Activated naive CD8-positive, alpha-beta T cell treated with anti-CD3 and anti-CD28 coated beads, Interleukin-2, amount 50 U/mL, for 24 hours (primary cell): ENCODE data around the gene CAMTA1.
"Not testable (repeated sequence)": the region's sequence is repeated elsewhere in the genome, so short reads cannot be mapped to it uniquely, and the experiment has no call there.

Experiments
- ATAC-seq: fragments of 150-1000 bp; cut with Tn5 transposase; one replicate; pipeline ENCODE4 v1.10.0; 2021
- DNase-seq: peaks from one replicate; pipeline ENCODE4 v3.0.0; 2021
- H3K27ac Mint-ChIP-seq: one replicate; pipeline ENCODE4 v1.8.0; 2021; ENCODE audit warnings: mild to moderate bottlenecking, mixed read lengths
- H3K27me3 Mint-ChIP-seq: one replicate; pipeline ENCODE4 v1.8.0; 2021; ENCODE audit warnings: mixed read lengths
- H3K36me3 Mint-ChIP-seq: one replicate; pipeline ENCODE4 v1.8.0; 2021; ENCODE audit warnings: low read depth, mixed read lengths
- H3K4me1 Mint-ChIP-seq: one replicate; pipeline ENCODE4 v1.8.0; 2021; ENCODE audit warnings: mixed read lengths
- H3K4me3 Mint-ChIP-seq: one replicate; pipeline ENCODE4 v1.8.0; 2021; ENCODE audit warnings: mild to moderate bottlenecking, moderate library complexity, mixed read lengths
- H3K9me3 Mint-ChIP-seq: one replicate; pipeline ENCODE4 v1.8.0; 2021; ENCODE audit warnings: mixed read lengths

The CAMTA1 gene

DNA sequence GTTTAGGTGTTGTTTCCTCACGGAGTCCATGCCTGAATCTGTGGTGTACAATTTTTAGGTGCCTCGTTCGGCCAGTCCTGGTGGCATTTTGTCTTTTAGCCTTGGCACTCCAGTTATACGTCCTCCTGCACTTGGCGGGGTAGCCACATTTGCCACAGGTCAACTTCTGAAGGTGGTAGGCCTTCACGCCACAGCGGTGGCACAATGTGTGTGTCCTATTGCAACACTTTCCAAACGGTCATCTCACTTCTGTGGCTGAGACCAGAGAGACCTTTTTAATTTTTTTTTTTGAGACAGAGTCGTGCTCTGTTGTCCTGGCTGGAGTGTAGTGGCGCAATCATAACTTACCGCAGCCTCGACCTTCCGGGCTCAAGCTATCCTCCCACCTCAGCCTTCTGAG, 49.1 kb downstream of the CAMTA1 start:
- H3K36me3 Mint-ChIP-seq, result peaks cover 10% of the 10 kb centered on the region
- no peak for ATAC-seq
- no peaks in the 10 kb centered on the region for H3K27me3 Mint-ChIP-seq
- no peaks in the 10 kb centered on the region for H3K9me3 Mint-ChIP-seq
- no peak for DNase-seq
- H3K4me1 Mint-ChIP-seq, result peaks cover 3% of the 10 kb centered on the region
- H3K4me3 Mint-ChIP-seq, result no peak overlapping the region
- no peak overlapping the region for H3K27ac Mint-ChIP-seq

DNA sequence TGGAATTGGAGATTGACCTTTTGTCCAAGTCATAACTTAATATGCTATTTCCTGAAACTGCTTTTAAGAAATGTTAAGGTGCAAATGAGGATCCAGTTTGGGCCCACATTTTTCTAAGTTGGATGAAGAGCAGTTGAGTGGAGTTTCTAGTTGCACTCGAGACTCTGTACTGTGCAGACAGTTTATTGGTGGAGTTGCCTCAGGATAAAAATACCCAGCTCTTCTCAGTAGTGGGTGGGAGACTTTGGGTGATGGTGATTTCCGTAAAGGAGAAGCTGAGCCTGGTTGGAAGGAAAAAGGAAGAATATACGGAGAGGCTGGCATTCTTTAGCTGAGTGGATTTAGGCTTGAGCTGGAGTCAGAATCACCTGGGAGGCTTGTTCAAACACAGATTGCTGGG, 49.9 kb downstream of the CAMTA1 start:
- H3K27me3 Mint-ChIP-seq, result no peaks in the 10 kb centered on the region
- H3K27ac Mint-ChIP-seq, result no peak overlapping the region
- no peak for ATAC-seq

GRCh38 chr1:6842301-6842700, 57.0 kb downstream of the CAMTA1 start:
- Mint-ChIP-seq H3K27me3 (no peaks in the 10 kb centered on the region), H3K9me3 (no peaks in the 10 kb centered on the region), H3K36me3 (peaks cover 50% of the 10 kb centered on the region), H3K4me1 (no peaks in the 10 kb centered on the region), H3K27ac (no peak overlapping the region), H3K4me3 (no peak overlapping the region)
- no peak for ATAC-seq
- no peak for DNase-seq

More for the DNA sequence above, 49.9 kb downstream of the CAMTA1 start:
- no peak for DNase-seq
- no peak overlapping the region for H3K4me3 Mint-ChIP-seq
- peaks cover 12% of the 10 kb centered on the region for H3K36me3 Mint-ChIP-seq
- no peaks in the 10 kb centered on the region for H3K9me3 Mint-ChIP-seq
- peaks cover 3% of the 10 kb centered on the region for H3K4me1 Mint-ChIP-seq

GRCh38 chr1:6845786-6846185, 60.5 kb downstream of the CAMTA1 start:
- not testable (repeated sequence) for DNase-seq, ATAC-seq, H3K9me3 Mint-ChIP-seq, H3K27ac Mint-ChIP-seq, H3K4me1 Mint-ChIP-seq, H3K4me3 Mint-ChIP-seq, H3K27me3 Mint-ChIP-seq
- peaks cover 51% of the 10 kb centered on the region for H3K36me3 Mint-ChIP-seq

- ATAC-seq (no peak), DNase-seq (no peak)
- Mint-ChIP-seq H3K9me3 (peaks cover 9% of the 10 kb centered on the region), H3K36me3 (peaks cover 61% of the 10 kb centered on the region), H3K4me3 (no peak overlapping the region), H3K27me3 (no peaks in the 10 kb centered on the region), H3K4me1 (no peaks in the 10 kb centered on the region), H3K27ac (no peak overlapping the region)
These were observed 63.6 kb downstream of the CAMTA1 start for GRCh38 chr1:6848816-6849215.

GRCh38 chr1:6850537-6850936, 65.3 kb downstream of the CAMTA1 start:
- peaks cover 56% of the 10 kb centered on the region for H3K36me3 Mint-ChIP-seq

GRCh38 chr1:6852136-6852890, 67.1 kb downstream of the CAMTA1 start:
- Mint-ChIP-seq H3K27ac (no peak overlapping the region), H3K9me3 (peaks cover 9% of the 10 kb centered on the region), H3K4me3 (no peak overlapping the region), H3K4me1 (no peaks in the 10 kb centered on the region), H3K36me3 (peaks cover 51% of the 10 kb centered on the region), H3K27me3 (no peaks in the 10 kb centered on the region)
- ATAC-seq (no peak), DNase-seq (no peak)

More at GRCh38 chr1:6850537-6850936, 65.3 kb downstream of the CAMTA1 start:
- Mint-ChIP-seq H3K4me3 (no peak overlapping the region), H3K27me3 (no peaks in the 10 kb centered on the region), H3K4me1 (no peaks in the 10 kb centered on the region), H3K27ac (no peak overlapping the region), H3K9me3 (peaks cover 9% of the 10 kb centered on the region)
- ATAC-seq, result no peak
- no peak for DNase-seq

- no peak overlapping the region for H3K27ac Mint-ChIP-seq
- H3K4me3 Mint-ChIP-seq, result no peak overlapping the region
- H3K4me1 Mint-ChIP-seq, result no peaks in the 10 kb centered on the region
- DNase-seq (no peak), ATAC-seq (no peak)
- H3K36me3 Mint-ChIP-seq, result peaks cover 44% of the 10 kb centered on the region
- peaks cover 9% of the 10 kb centered on the region for H3K9me3 Mint-ChIP-seq
- H3K27me3 Mint-ChIP-seq, result no peaks in the 10 kb centered on the region
These were observed 68.9 kb downstream of the CAMTA1 start for GRCh38 chr1:6854166-6854565.

GRCh38 chr1:6857831-6858230, 72.6 kb downstream of the CAMTA1 start:
- DNase-seq (no peak), ATAC-seq (no peak)
- peaks cover 28% of the 10 kb centered on the region for H3K36me3 Mint-ChIP-seq
- no peaks in the 10 kb centered on the region for H3K27me3 Mint-ChIP-seq
- H3K9me3 Mint-ChIP-seq, result peaks cover 3% of the 10 kb centered on the region
- H3K4me1 Mint-ChIP-seq, result peaks cover 12% of the 10 kb centered on the region
- H3K27ac Mint-ChIP-seq, result no peak overlapping the region
- H3K4me3 Mint-ChIP-seq, result no peak overlapping the region

DNA sequence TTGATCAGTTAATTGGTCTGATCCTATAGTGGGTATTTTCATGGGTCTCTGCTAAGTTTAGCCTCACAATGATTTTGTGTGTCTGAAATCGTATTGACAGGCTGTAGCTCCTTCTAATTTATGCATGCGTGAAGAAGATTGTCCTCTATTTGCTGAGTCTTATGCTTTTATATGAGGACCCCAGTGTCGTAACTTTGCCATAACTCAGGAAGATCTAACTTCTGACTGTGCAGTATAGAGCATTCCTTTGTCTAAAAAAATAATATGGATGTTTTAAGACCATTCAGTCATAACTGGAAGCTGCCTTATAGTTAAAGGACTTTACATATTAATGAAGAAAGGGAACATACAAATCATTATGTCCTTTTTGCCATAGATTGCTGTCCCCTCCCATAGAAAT, 73.3 kb downstream of the CAMTA1 start:
- no peaks in the 10 kb centered on the region for H3K27me3 Mint-ChIP-seq
- no peaks in the 10 kb centered on the region for H3K9me3 Mint-ChIP-seq
- H3K4me1 Mint-ChIP-seq, result peaks cover 12% of the 10 kb centered on the region
- H3K4me3 Mint-ChIP-seq, result no peak overlapping the region
- H3K27ac Mint-ChIP-seq, result no peak overlapping the region
- no peak for DNase-seq
- ATAC-seq, result no peak
- H3K36me3 Mint-ChIP-seq, result peaks cover 20% of the 10 kb centered on the region

DNA sequence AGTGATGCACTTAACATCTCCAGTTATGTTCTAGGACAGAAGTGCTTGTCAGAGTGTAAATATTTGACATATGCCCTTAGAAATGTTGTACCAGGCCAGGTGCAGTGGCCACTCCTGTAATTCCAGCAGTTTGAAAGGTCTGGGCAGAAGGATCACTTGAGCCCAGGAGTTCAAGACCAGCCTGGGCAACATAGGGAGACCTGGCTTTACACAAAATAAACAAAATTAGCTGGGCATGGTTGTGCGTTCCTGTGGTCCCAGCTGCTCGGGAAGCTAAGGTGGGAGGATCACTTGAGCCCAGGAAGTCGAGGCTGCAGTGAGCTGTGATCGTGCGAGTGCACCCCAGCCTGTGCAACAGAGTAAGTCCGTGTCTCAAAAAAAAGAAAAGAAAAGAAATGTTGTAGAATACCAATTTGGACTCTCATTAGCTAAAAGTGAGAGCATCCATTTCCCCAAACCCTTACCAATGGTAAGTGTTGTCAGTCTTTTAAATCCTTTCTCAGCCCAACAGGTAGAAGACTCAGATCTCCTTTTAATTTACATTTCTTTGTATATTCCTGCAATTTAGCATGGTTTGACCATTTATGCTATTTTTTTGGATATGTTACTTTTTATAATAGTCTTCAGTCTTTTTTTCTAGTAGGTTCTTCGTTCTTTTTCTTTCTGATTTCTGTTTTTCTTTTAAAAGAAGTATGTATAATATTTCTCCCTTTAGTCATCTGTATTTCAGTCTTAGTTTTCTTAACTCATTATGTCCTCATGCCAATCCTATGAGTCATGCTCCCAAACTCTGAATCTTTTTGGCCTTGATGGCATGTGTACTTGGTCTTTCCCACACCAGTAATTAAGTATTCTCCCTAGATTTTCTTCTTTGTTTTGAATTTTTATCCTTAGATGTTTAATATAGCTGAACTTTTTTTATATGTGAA, 74.4 kb downstream of the CAMTA1 start:
- DNase-seq, result no peak
- no peaks in the 10 kb centered on the region for H3K9me3 Mint-ChIP-seq
- no peak overlapping the region for H3K27ac Mint-ChIP-seq
- ATAC-seq, result no peak
- H3K36me3 Mint-ChIP-seq, result peaks cover 21% of the 10 kb centered on the region
- H3K4me1 Mint-ChIP-seq, result peaks cover 12% of the 10 kb centered on the region
- no peaks in the 10 kb centered on the region for H3K27me3 Mint-ChIP-seq
- H3K4me3 Mint-ChIP-seq, result no peak overlapping the region

GRCh38 chr1:6860401-6860800, 75.1 kb downstream of the CAMTA1 start:
- H3K9me3 Mint-ChIP-seq, result no peaks in the 10 kb centered on the region
- peaks cover 17% of the 10 kb centered on the region for H3K36me3 Mint-ChIP-seq
- DNase-seq (no peak), ATAC-seq (no peak)
- H3K4me3 Mint-ChIP-seq, result no peak overlapping the region
- H3K4me1 Mint-ChIP-seq, result peaks cover 12% of the 10 kb centered on the region
- H3K27ac Mint-ChIP-seq, result no peak overlapping the region
- H3K27me3 Mint-ChIP-seq, result no peaks in the 10 kb centered on the region

GRCh38 chr1:6861075-6861724, 75.9 kb downstream of the CAMTA1 start:
- no peak overlapping the region for H3K27ac Mint-ChIP-seq
- H3K27me3 Mint-ChIP-seq, result no peaks in the 10 kb centered on the region
- ATAC-seq, result no peak
- DNase-seq, result no peak
- H3K36me3 Mint-ChIP-seq, result peaks cover 15% of the 10 kb centered on the region
- H3K9me3 Mint-ChIP-seq, result no peaks in the 10 kb centered on the region
- H3K4me3 Mint-ChIP-seq, result no peak overlapping the region
- H3K4me1 Mint-ChIP-seq, result peaks cover 14% of the 10 kb centered on the region

DNA sequence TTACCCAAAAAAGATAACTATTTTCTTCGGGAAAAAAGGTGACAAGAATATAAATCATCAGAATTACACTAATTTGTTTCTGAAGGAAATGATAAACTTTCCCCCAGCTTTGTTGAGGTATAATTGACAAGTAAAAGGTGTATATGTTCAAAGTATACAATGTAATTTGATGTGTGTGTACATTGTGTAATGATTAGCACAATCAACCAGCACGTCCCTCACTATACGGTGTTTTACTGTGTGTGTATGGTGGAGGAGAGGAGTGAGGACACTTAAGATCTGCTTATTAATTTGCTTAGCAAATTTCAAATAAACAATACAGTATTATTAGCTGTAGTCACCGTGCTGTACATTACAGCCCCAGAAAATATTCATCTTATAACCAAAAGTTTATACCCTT, 77.7 kb downstream of the CAMTA1 start:
- DNase-seq, result no peak
- no peak for ATAC-seq
- no peaks in the 10 kb centered on the region for H3K9me3 Mint-ChIP-seq

More for the DNA sequence above, 77.7 kb downstream of the CAMTA1 start:
- Mint-ChIP-seq H3K27ac (no peak overlapping the region), H3K4me3 (no peak overlapping the region), H3K4me1 (peaks cover 19% of the 10 kb centered on the region), H3K36me3 (peaks cover 9% of the 10 kb centered on the region), H3K27me3 (no peaks in the 10 kb centered on the region)
